ENCODE data around the gene ELP4. TPM values are rescaled to one million over a fixed set of nuclear protein-coding genes. Genes with fewer than 3 reads are reported as not detected.

ELP4 gene
- total RNA-seq, 1 experiment from 2014 or later = 19.4 TPM

- intact Hi-C loops (cut with micrococcal nuclease) = no loop called here
- no peaks in the 10 kb centered on the region for H3K9me2 ChIP-seq (replicated peaks; ENCODE audit: low read length)
- ChIA-PET POLR2A (ENCODE audit: unreplicated experiment) (no interaction called here), CTCF (no interaction called here)
- H3K27ac ChIP-seq (ENCODE audit: low read length) = no peak overlapping the region
- peaks cover 15% of the 10 kb centered on the region for H3K4me1 ChIP-seq (ENCODE audit: insufficient read depth, low read length)
- H3K36me3 ChIP-seq (ENCODE audit: low read depth, low read length) = no peaks in the 10 kb centered on the region
- no peak for TF ChIP-seq EZH2 (IDR thresholded peaks at IDR 0.05; ENCODE audit: low read length, unreplicated experiment)
- TF ChIP-seq CTCF (conservative IDR thresholded peaks at IDR 0.05; ENCODE audit: low read depth, low read length) = no peak
- TF ChIP-seq EZH2phosphoT487 (IDR thresholded peaks at IDR 0.05; ENCODE audit: borderline replicate concordance, low read length) = no peak
- ATAC-seq (no peak), DNase-seq (no peak)
- H3K4me2 ChIP-seq (ENCODE audit: low read length) = no peak overlapping the region
- H4K20me1 ChIP-seq (ENCODE audit: low read length) = no peaks in the 10 kb centered on the region
- H3K79me2 ChIP-seq (ENCODE audit: low read length) = no peaks in the 10 kb centered on the region
- no peak overlapping the region for H3K4me3 ChIP-seq (ENCODE audit: low read length)
- H2AFZ ChIP-seq (ENCODE audit: low read length) = no peak overlapping the region
- H3K9ac ChIP-seq (ENCODE audit: low read length) = no peak overlapping the region
- BruUV-seq (replicated peaks) = no TSS peak
- no peaks in the 10 kb centered on the region for H3K27me3 ChIP-seq (ENCODE audit: low read length)
- no peaks in the 10 kb centered on the region for H3F3A ChIP-seq (ENCODE audit: low read length, unreplicated experiment)
- no peaks in the 10 kb centered on the region for H3K9me3 ChIP-seq (ENCODE audit: low read length)
Measured at GRCh38 chr11:31780078-31780477, 270.5 kb downstream of the ELP4 start.

- DNase-seq (no peak), ATAC-seq (no peak)
- Histone ChIP-seq H3K27me3 (ENCODE audit: low read length) (no peaks in the 10 kb centered on the region), H3K36me3 (ENCODE audit: low read depth, low read length) (no peaks in the 10 kb centered on the region), H3F3A (ENCODE audit: low read length, unreplicated experiment) (no peaks in the 10 kb centered on the region), H4K20me1 (ENCODE audit: low read length) (no peaks in the 10 kb centered on the region), H3K9ac (ENCODE audit: low read length) (no peak overlapping the region), H3K27ac (ENCODE audit: low read length) (no peak overlapping the region), H3K9me2 (replicated peaks; ENCODE audit: low read length) (no peaks in the 10 kb centered on the region), H3K4me1 (ENCODE audit: insufficient read depth, low read length) (peaks cover 15% of the 10 kb centered on the region), H2AFZ (ENCODE audit: low read length) (no peak overlapping the region), H3K9me3 (ENCODE audit: low read length) (no peaks in the 10 kb centered on the region), H3K79me2 (ENCODE audit: low read length) (no peaks in the 10 kb centered on the region), H3K4me2 (ENCODE audit: low read length) (no peak overlapping the region), H3K4me3 (ENCODE audit: low read length) (no peak overlapping the region)
- CTCF ChIA-PET = no interaction called here
- intact Hi-C loops (cut with micrococcal nuclease) = no loop called here
- POLR2A ChIA-PET (ENCODE audit: unreplicated experiment) = no interaction called here
- no TSS peak for BruUV-seq (replicated peaks)
- no peak for TF ChIP-seq CTCF (conservative IDR thresholded peaks at IDR 0.05; ENCODE audit: low read depth, low read length)
- TF ChIP-seq EZH2 (IDR thresholded peaks at IDR 0.05; ENCODE audit: low read length, unreplicated experiment) = no peak
- no peak for TF ChIP-seq EZH2phosphoT487 (IDR thresholded peaks at IDR 0.05; ENCODE audit: borderline replicate concordance, low read length)
Measured at GRCh38 chr11:31780480-31780971, 271.0 kb downstream of the ELP4 start.

- BruUV-seq (replicated peaks) = no TSS peak
- H3K27ac ChIP-seq (ENCODE audit: low read length) = no peak overlapping the region
- ATAC-seq (no peak), DNase-seq (no peak)
- no peak overlapping the region for H2AFZ ChIP-seq (ENCODE audit: low read length)
- no peaks in the 10 kb centered on the region for H3K9me3 ChIP-seq (ENCODE audit: low read length)
- ChIA-PET POLR2A (ENCODE audit: unreplicated experiment) (no interaction called here), CTCF (no interaction called here)
- TF ChIP-seq EZH2 (IDR thresholded peaks at IDR 0.05; ENCODE audit: low read length, unreplicated experiment) (no peak), CTCF (conservative IDR thresholded peaks at IDR 0.05; ENCODE audit: low read depth, low read length) (no peak), EZH2phosphoT487 (IDR thresholded peaks at IDR 0.05; ENCODE audit: borderline replicate concordance, low read length) (no peak)
- H3K79me2 ChIP-seq (ENCODE audit: low read length) = no peaks in the 10 kb centered on the region
- H3K27me3 ChIP-seq (ENCODE audit: low read length) = no peaks in the 10 kb centered on the region
- peaks cover 15% of the 10 kb centered on the region for H3K4me1 ChIP-seq (ENCODE audit: insufficient read depth, low read length)
- H3K9ac ChIP-seq (ENCODE audit: low read length) = no peak overlapping the region
- H3F3A ChIP-seq (ENCODE audit: low read length, unreplicated experiment) = no peaks in the 10 kb centered on the region
- H4K20me1 ChIP-seq (ENCODE audit: low read length) = no peaks in the 10 kb centered on the region
- no peaks in the 10 kb centered on the region for H3K9me2 ChIP-seq (replicated peaks; ENCODE audit: low read length)
- no peak overlapping the region for H3K4me3 ChIP-seq (ENCODE audit: low read length)
- no peaks in the 10 kb centered on the region for H3K36me3 ChIP-seq (ENCODE audit: low read depth, low read length)
- intact Hi-C loops (cut with micrococcal nuclease) = no loop called here
- no peak overlapping the region for H3K4me2 ChIP-seq (ENCODE audit: low read length)
Measured at GRCh38 chr11:31782257-31782656, 272.7 kb downstream of the ELP4 start.

Data from PC-3 (cell line).